Cardiac muscle cell (in vitro differentiated cells and primary cell): ENCODE results near the gene GRAMD4. TPM values are rescaled to one million over a fixed set of nuclear protein-coding genes. Genes with fewer than 3 reads are reported as not detected.
A peak's percentile ranks its signal among the peaks of the same experiment; 100 is the strongest.

Experiments used
- DNase-seq, 2 donors: peaks; one replicate each; pipeline versions ENCODE4 v3.0.0 to v3.0.0-alpha.2; 2010 to 2017; ENCODE audit warnings: low read depth in 1 of 2, low spot score in 1 of 2
- H3K27ac ChIP-seq: fragments of 200-600 bp; sonication (generic); 2 replicates; pipeline ENCODE4 v1.5.1; 2016
- H3K27me3 ChIP-seq: fragments of 200-600 bp; sonication (generic); 2 replicates; pipeline ENCODE4 v1.6.0; 2016; ENCODE audit warnings: control low read depth
- H3K36me3 ChIP-seq: fragments of 200-600 bp; sonication (generic); 2 replicates; pipeline ENCODE4 v1.5.1; 2016; ENCODE audit warnings: control low read depth
- H3K4me1 ChIP-seq: fragments of 200-600 bp; sonication (generic); 2 replicates; pipeline ENCODE4 v1.8.1; 2017; ENCODE audit warnings: low read depth, mild to moderate bottlenecking, mixed run types
- H3K4me3 ChIP-seq: fragments of 200-600 bp; sonication (generic); 2 replicates; pipeline ENCODE4 v1.5.1; 2016; ENCODE audit warnings: mild to moderate bottlenecking
- H3K9me3 ChIP-seq: fragments of 200-600 bp; sonication (generic); 2 replicates; pipeline ENCODE4 v1.5.1; 2017; ENCODE audit warnings: low read depth, mild to moderate bottlenecking, control low read depth
- CTCF ChIP-seq: IDR thresholded peaks from 2 replicates; pipeline ENCODE4 v1.5.1; 2012; ENCODE audit warnings: low read depth, mild to moderate bottlenecking, low read length
- polyA plus RNA-seq: library from polyadenylated mRNA; unstranded; fragments of >200 nt; fragmentation: Nextera tagmentation; extraction: Ambion mirVana; gene quantifications from 2 replicates; pipeline ENCODE4 v1.2.1, GENCODE V29; 2016
- total RNA-seq: library from RNA; depleted of rRNA; stranded (reverse); fragments of >200 nt; gene quantifications from 2 replicates; pipeline ENCODE4 v1.2.3, GENCODE V29; 2016

Gene GRAMD4
- total and polyA plus RNA-seq, 2 experiments from 2014 or later = 49.3 to 51.8 TPM

- H3K4me1 ChIP-seq = peaks cover 41% of the 10 kb centered on the region
- no peak for TF ChIP-seq CTCF
These were observed 29.2 kb downstream of the GRAMD4 start for GRCh38 chr22:46649141-46650077.

DNA sequence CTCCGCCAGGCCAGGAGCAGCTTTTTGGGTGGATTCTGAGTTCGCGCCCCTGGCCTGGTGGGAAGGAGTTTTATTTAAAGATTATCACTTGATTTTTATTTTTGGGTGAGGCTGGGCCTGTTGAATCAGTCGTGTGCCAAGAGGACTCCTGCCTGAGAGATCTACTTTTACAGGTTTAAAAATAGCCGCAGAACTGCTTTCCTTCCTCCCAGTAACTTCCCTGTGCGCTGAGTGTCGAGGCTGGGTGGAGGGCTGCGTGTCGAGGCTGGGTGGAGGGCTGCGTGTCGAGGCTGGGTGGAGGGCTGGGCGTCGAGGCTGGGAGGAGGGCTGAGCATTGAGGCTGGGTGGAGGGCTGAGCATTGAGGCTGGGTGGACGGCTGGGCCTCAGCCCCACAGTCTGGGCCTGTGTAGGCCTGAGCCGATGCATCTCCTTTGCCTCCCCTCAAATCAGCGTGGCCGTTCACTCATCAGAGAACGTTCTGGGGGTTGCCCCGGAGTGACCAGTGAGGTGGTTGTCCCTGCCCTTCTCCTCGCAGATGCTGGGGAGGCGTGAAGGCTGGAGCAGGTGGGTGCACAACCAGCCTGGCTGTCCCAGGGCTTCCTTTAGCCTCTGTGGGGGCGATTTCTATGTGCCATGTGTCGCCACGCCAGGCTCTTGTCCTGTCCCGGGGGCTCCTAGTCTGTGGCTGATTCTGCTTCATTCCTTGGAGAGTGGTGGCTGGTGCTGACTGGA is 30.1 kb downstream of the GRAMD4 start:
- Histone ChIP-seq H3K27ac (peak overlapping the region; percentile 82), H3K4me1 (peaks cover 37% of the 10 kb centered on the region), H3K4me3 (no peak overlapping the region), H3K36me3 (no peaks in the 10 kb centered on the region), H3K27me3 (no peaks in the 10 kb centered on the region), H3K9me3 (no peaks in the 10 kb centered on the region)
- DNase-seq = peak in 1 of 2 donors; percentile 49
- no peak for TF ChIP-seq CTCF

More at GRCh38 chr22:46649141-46650077, 29.2 kb downstream of the GRAMD4 start:
- peak overlapping the region; percentile 82 for H3K27ac ChIP-seq
- DNase-seq = peak; percentile 30 to 78
- H3K4me3 ChIP-seq = no peak overlapping the region
- no peaks in the 10 kb centered on the region for H3K36me3 ChIP-seq
- no peaks in the 10 kb centered on the region for H3K9me3 ChIP-seq
- no peaks in the 10 kb centered on the region for H3K27me3 ChIP-seq

DNA sequence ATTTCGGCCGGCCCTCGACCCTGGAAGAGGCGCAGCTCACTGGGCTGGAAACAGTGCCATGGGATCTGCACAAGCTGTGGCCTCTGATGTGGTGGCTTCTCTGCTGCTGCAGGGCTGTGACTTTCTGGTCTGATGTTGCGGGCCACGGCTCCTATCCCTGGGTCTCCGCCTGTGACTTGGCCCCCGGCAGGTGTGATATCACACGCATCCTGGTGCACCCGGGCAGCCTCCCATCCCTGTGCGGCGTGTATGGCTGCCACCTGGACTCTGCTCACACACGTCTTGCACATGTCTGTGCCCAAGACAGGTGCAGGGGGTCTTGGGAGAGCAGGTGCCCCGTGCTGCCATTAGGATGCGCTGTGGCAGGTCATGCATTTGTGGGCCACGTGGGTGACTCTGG is 31.1 kb downstream of the GRAMD4 start:
- no peak overlapping the region for H3K27ac ChIP-seq
- no peaks in the 10 kb centered on the region for H3K36me3 ChIP-seq
- H3K4me3 ChIP-seq = no peak overlapping the region
- H3K27me3 ChIP-seq = no peaks in the 10 kb centered on the region
- no peak for DNase-seq
- no peak for TF ChIP-seq CTCF
- no peaks in the 10 kb centered on the region for H3K9me3 ChIP-seq
- H3K4me1 ChIP-seq = peaks cover 33% of the 10 kb centered on the region

- Histone ChIP-seq H3K4me1 (peaks cover 27% of the 10 kb centered on the region), H3K27ac (peak overlapping the region; percentile 39), H3K27me3 (no peaks in the 10 kb centered on the region), H3K4me3 (no peak overlapping the region), H3K9me3 (no peaks in the 10 kb centered on the region), H3K36me3 (no peaks in the 10 kb centered on the region)
- peak in 1 of 2 donors; percentile 59 for DNase-seq
- TF ChIP-seq CTCF = no peak
These were observed 32.1 kb downstream of the GRAMD4 start for GRCh38 chr22:46652081-46652846.

DNA sequence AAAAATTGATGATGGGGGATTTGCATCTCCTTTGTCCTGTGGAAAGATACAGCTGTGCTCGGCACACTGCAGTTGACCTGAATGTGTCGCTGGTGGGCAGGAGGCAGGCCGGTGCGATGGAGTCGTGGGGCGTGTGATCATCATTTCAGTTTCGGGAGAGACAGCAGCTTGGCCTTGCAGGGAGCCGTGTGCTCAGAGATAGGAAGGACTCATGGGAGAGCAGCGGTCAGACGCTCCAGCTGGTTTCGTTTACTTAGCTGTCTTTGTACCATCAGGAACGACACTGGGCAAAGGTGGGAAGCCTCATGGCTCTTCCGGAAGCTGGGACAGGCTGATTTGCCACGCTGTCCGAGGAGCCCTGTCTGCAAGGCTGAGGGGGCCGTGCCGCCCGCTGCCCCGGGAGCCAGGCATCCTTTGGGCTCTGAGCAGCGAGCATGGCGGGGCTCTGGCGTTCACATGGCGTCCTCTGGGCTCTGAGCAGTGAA is 32.7 kb downstream of the GRAMD4 start:
- peak overlapping the region; percentile 39 for H3K27ac ChIP-seq
- TF ChIP-seq CTCF = no peak
- no peaks in the 10 kb centered on the region for H3K27me3 ChIP-seq
- H3K4me1 ChIP-seq = peaks cover 27% of the 10 kb centered on the region
- peak in 1 of 2 donors; percentile 59 for DNase-seq
- H3K4me3 ChIP-seq = no peak overlapping the region
- H3K36me3 ChIP-seq = no peaks in the 10 kb centered on the region
- H3K9me3 ChIP-seq = no peaks in the 10 kb centered on the region
